ENCODE results near the gene RTP2. TPM values are rescaled to one million over a fixed set of nuclear protein-coding genes. Genes with fewer than 3 reads are reported as not detected.

The RTP2 gene
- total RNA-seq, 1 experiment from 2014 or later, result not detected

GRCh38 chr3:187720337-187720670 lies 17.9 kb upstream of the RTP2 start:
- no peaks in the 10 kb centered on the region for H3K4me1 ChIP-seq (ENCODE audit: control insufficient read depth, insufficient read depth, low read length)
- CTCF ChIA-PET, result interaction anchor here (1.1 kb wide), 1 partner anchor 500 kb away, joined by 4 read pairs; no protein-coding TSS in a partner anchor
- no peaks in the 10 kb centered on the region for H3K27me3 ChIP-seq (ENCODE audit: control insufficient read depth, insufficient read depth, low read length)
- DNase-seq (ENCODE audit: low read depth, low spot score) (no peak), ATAC-seq (peak; percentile 36; the same call in 1 of the 2 replicates)
- POLR2A ChIA-PET, result no interaction called here
- H3K27ac ChIP-seq (ENCODE audit: low read length), result no peak overlapping the region
- no peak overlapping the region for H3K4me3 ChIP-seq (ENCODE audit: low read depth in 2 of 2, low read length in 2 of 2)
- intact Hi-C loops (cut with micrococcal nuclease; ENCODE audit: unreplicated experiment) (no loop called here), in situ Hi-C loops (cut with HindIII; ENCODE audit: low pct_unique_long_range_greater_than_20kb, low sequenced_read_pairs) (no loop called here)
- BruUV-seq (replicated peaks), result no TSS peak
- peaks cover 6% of the 10 kb centered on the region for H3K36me3 ChIP-seq (ENCODE audit: control insufficient read depth, insufficient read depth, low read length)
- TF ChIP-seq TCF7L2 (IDR thresholded peaks at IDR 0.05; ENCODE audit: low read depth, low read length) (no peak), REST (IDR thresholded peaks at IDR 0.05; ENCODE audit: insufficient read depth in 1 of 2, low read depth in 2 of 2, low read length in 1 of 2) (no peak), POLR2AphosphoS5 (IDR thresholded peaks at IDR 0.05; ENCODE audit: low read depth, low read length) (no peak), SIN3A (IDR thresholded peaks at IDR 0.05; ENCODE audit: borderline replicate concordance, insufficient read depth, low read depth, low read length) (no peak)
- TF ChIP-seq, protein P1, sequence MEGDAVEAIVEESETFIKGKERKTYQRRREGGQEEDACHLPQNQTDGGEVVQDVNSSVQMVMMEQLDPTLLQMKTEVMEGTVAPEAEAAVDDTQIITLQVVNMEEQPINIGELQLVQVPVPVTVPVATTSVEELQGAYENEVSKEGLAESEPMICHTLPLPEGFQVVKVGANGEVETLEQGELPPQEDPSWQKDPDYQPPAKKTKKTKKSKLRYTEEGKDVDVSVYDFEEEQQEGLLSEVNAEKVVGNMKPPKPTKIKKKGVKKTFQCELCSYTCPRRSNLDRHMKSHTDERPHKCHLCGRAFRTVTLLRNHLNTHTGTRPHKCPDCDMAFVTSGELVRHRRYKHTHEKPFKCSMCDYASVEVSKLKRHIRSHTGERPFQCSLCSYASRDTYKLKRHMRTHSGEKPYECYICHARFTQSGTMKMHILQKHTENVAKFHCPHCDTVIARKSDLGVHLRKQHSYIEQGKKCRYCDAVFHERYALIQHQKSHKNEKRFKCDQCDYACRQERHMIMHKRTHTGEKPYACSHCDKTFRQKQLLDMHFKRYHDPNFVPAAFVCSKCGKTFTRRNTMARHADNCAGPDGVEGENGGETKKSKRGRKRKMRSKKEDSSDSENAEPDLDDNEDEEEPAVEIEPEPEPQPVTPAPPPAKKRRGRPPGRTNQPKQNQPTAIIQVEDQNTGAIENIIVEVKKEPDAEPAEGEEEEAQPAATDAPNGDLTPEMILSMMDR (IDR thresholded peaks at IDR 0.05), result no peak
- no peaks in the 10 kb centered on the region for H3K9me3 ChIP-seq (ENCODE audit: control insufficient read depth, insufficient read depth, low read depth, low read length)

GRCh38 chr3:187719628-187720336 lies 17.4 kb upstream of the RTP2 start:
- intact Hi-C loops (cut with micrococcal nuclease; ENCODE audit: unreplicated experiment), result loop anchor here (10.0 kb wide), 1 partner anchor 885 kb away; no protein-coding TSS in a partner anchor
- TF ChIP-seq SIN3A (IDR thresholded peaks at IDR 0.05; ENCODE audit: borderline replicate concordance, insufficient read depth, low read depth, low read length), result no peak
- DNase-seq (ENCODE audit: low read depth, low spot score) (no peak), ATAC-seq (peak; percentile 27; the same call in 1 of the 2 replicates)
- H3K36me3 ChIP-seq (ENCODE audit: control insufficient read depth, insufficient read depth, low read length), result peaks cover 6% of the 10 kb centered on the region
- ChIA-PET CTCF (interaction anchor here (0.6 to 1.7 kb wide), 2 partner anchors 40 to 555 kb away, joined by 3 to 4 read pairs; no protein-coding TSS in a partner anchor), POLR2A (no interaction called here)
- H3K4me1 ChIP-seq (ENCODE audit: control insufficient read depth, insufficient read depth, low read length), result no peaks in the 10 kb centered on the region
- H3K27me3 ChIP-seq (ENCODE audit: control insufficient read depth, insufficient read depth, low read length), result no peaks in the 10 kb centered on the region
- H3K4me3 ChIP-seq (ENCODE audit: low read depth in 2 of 2, low read length in 2 of 2), result no peak overlapping the region
- no peak overlapping the region for H3K27ac ChIP-seq (ENCODE audit: low read length)
- BruUV-seq (replicated peaks), result no TSS peak
- in situ Hi-C loops (cut with HindIII; ENCODE audit: low pct_unique_long_range_greater_than_20kb, low sequenced_read_pairs), result no loop called here
- no peaks in the 10 kb centered on the region for H3K9me3 ChIP-seq (ENCODE audit: control insufficient read depth, insufficient read depth, low read depth, low read length)

- DNase-seq (ENCODE audit: low read depth, low spot score) (no peak), ATAC-seq (no peak)
- POLR2A ChIA-PET, result interaction anchor here (0.6 kb wide), 1 partner anchor 953 kb away, joined by 7 read pairs; no protein-coding TSS in a partner anchor
- Histone ChIP-seq H3K4me1 (ENCODE audit: control insufficient read depth, insufficient read depth, low read length) (no peaks in the 10 kb centered on the region), H3K27ac (ENCODE audit: low read length) (no peak overlapping the region), H3K27me3 (ENCODE audit: control insufficient read depth, insufficient read depth, low read length) (no peaks in the 10 kb centered on the region), H3K9me3 (ENCODE audit: control insufficient read depth, insufficient read depth, low read depth, low read length) (no peaks in the 10 kb centered on the region), H3K36me3 (ENCODE audit: control insufficient read depth, insufficient read depth, low read length) (peaks cover 6% of the 10 kb centered on the region), H3K4me3 (ENCODE audit: low read depth in 2 of 2, low read length in 2 of 2) (no peak overlapping the region)
- in situ Hi-C loops (cut with HindIII; ENCODE audit: low pct_unique_long_range_greater_than_20kb, low sequenced_read_pairs) (no loop called here), intact Hi-C loops (cut with micrococcal nuclease; ENCODE audit: unreplicated experiment) (loop anchor here (10.0 kb wide), 1 partner anchor 884 kb away; no protein-coding TSS in a partner anchor)
- BruUV-seq (replicated peaks), result no TSS peak
- no peak for TF ChIP-seq POLR2AphosphoS5 (IDR thresholded peaks at IDR 0.05; ENCODE audit: low read depth, low read length)
- TF ChIP-seq REST (IDR thresholded peaks at IDR 0.05; ENCODE audit: insufficient read depth in 1 of 2, low read depth in 2 of 2, low read length in 1 of 2), result no peak
- TF ChIP-seq SIN3A (IDR thresholded peaks at IDR 0.05; ENCODE audit: borderline replicate concordance, insufficient read depth, low read depth, low read length), result no peak
- TF ChIP-seq, protein P1 (IDR thresholded peaks at IDR 0.05), result no peak
- no peak for TF ChIP-seq TCF7L2 (IDR thresholded peaks at IDR 0.05; ENCODE audit: low read depth, low read length)
- CTCF ChIA-PET, result interaction anchor here (1.7 kb wide), 1 partner anchor 39 kb away, joined by 3 read pairs; no protein-coding TSS in a partner anchor
These were observed 16.4 kb upstream of the RTP2 start for GRCh38 chr3:187718802-187719201.
